H1 (cell line): Measurements from ENCODE around the gene JAKMIP1. TPM values are rescaled to one million over a fixed set of nuclear protein-coding genes. Genes with fewer than 3 reads are reported as not detected.

Experiments used
- CBX8 ChIP-seq: fragments of 300-800, 300-1000 bp; sonication (generic); IDR thresholded peaks from 2 replicates; pipeline ENCODE4 v1.7.1; 2016; ENCODE audit warnings: low read depth, low read length, borderline replicate concordance
- EP300 ChIP-seq, 2 experiments: IDR thresholded peaks; 1 replicate in 1 of 2; 2 replicates in 1 of 2; pipeline ENCODE4 v1.6.1; 2011 to 2012; ENCODE audit warnings: low read depth in 2 of 2, low read length in 2 of 2, mild to moderate bottlenecking in 2 of 2, borderline replicate concordance in 1 of 2, inconsistent platforms in 1 of 2, moderate library complexity in 1 of 2
- HDAC6 ChIP-seq: IDR thresholded peaks from one replicate; pipeline ENCODE4 v1.7.1; 2012; ENCODE audit warnings: low read depth, mild to moderate bottlenecking, inconsistent platforms, low read length, moderate library complexity
- JUND ChIP-seq: IDR thresholded peaks from 2 replicates; pipeline ENCODE4 v1.6.1; 2011; ENCODE audit warnings: mild to moderate bottlenecking, improper control_type of control experiment, low read length
- KDM1A ChIP-seq: fragments of 200-600, 300-600 bp; sonication (generic); IDR thresholded peaks from 2 replicates; pipeline ENCODE4 v1.7.1; 2016; ENCODE audit warnings: mild to moderate bottlenecking, low read length, borderline replicate concordance
- KDM4A ChIP-seq: IDR thresholded peaks from one replicate; pipeline ENCODE4 v1.7.1; 2012; ENCODE audit warnings: low read depth, mild to moderate bottlenecking, moderate library complexity, low read length, inconsistent platforms; ENCODE audit not compliant: severe bottlenecking
- KDM5A ChIP-seq: fragments of 200-600 bp; IDR thresholded peaks from 2 replicates; pipeline ENCODE4 v1.7.1; 2012; ENCODE audit warnings: mild to moderate bottlenecking, low read length, inconsistent platforms, mixed read lengths
- POLR2AphosphoS5 ChIP-seq: IDR thresholded peaks from 2 replicates; pipeline ENCODE4 v1.6.1; 2011; ENCODE audit warnings: low read depth, low read length
- RNF2 ChIP-seq: fragments of 200-900, 300-1000 bp; sonication (generic); IDR thresholded peaks from 2 replicates; pipeline ENCODE4 v1.7.1; 2016; ENCODE audit warnings: borderline replicate concordance, low read depth, mild to moderate bottlenecking, antibody characterized with exemption, low read length; ENCODE audit not compliant: poor library complexity, severe bottlenecking; ENCODE audit errors: missing control alignments
- polyA plus RNA-seq, 7 experiments: library from polyadenylated mRNA; depleted of rRNA in 3 of 7; stranded (reverse) in 5 of 7; unstranded in 2 of 7; fragments of >200 nt in 5 of 7; fragments of 200-250 nt in 2 of 7; gene quantifications; 1 replicate in 5 of 7; 2 replicates in 1 of 7; 4 replicates in 1 of 7; pipeline versions ENCODE4 v1.2.1 to v1.2.3, GENCODE V29; 2011 to 2013; ENCODE audit warnings: missing spikeins in 2 of 7, mixed read lengths in 2 of 7
- total RNA-seq: library from RNA; stranded (reverse); fragmentation: NEBNext Ultra II Directional; extraction: Animal tissue kit (Norgen Biotek cat#: 25700); gene quantifications from 2 replicates; pipeline ENCODE4 v1.2.1, GENCODE V29; 2021
- TF ChIP-seq, protein P1 (sequence below): fragments of 300-600 bp; sonication (generic); IDR thresholded peaks from 2 replicates; pipeline ENCODE4 v1.7.1; 2012; ENCODE audit warnings: low read length, moderate library complexity, mild to moderate bottlenecking, inconsistent platforms; ENCODE audit not compliant: insufficient replicate concordance

JAKMIP1 gene
- total and polyA plus RNA-seq, 2 of the 8 experiments (the other 6 are each of a cell fraction or from before 2014, with no cell fraction given): 2.5 to 4.4 TPM

GRCh38 chr4:5995901-5996623 lies 204.3 kb downstream of the JAKMIP1 start (continued):
- TF ChIP-seq, protein P1, sequence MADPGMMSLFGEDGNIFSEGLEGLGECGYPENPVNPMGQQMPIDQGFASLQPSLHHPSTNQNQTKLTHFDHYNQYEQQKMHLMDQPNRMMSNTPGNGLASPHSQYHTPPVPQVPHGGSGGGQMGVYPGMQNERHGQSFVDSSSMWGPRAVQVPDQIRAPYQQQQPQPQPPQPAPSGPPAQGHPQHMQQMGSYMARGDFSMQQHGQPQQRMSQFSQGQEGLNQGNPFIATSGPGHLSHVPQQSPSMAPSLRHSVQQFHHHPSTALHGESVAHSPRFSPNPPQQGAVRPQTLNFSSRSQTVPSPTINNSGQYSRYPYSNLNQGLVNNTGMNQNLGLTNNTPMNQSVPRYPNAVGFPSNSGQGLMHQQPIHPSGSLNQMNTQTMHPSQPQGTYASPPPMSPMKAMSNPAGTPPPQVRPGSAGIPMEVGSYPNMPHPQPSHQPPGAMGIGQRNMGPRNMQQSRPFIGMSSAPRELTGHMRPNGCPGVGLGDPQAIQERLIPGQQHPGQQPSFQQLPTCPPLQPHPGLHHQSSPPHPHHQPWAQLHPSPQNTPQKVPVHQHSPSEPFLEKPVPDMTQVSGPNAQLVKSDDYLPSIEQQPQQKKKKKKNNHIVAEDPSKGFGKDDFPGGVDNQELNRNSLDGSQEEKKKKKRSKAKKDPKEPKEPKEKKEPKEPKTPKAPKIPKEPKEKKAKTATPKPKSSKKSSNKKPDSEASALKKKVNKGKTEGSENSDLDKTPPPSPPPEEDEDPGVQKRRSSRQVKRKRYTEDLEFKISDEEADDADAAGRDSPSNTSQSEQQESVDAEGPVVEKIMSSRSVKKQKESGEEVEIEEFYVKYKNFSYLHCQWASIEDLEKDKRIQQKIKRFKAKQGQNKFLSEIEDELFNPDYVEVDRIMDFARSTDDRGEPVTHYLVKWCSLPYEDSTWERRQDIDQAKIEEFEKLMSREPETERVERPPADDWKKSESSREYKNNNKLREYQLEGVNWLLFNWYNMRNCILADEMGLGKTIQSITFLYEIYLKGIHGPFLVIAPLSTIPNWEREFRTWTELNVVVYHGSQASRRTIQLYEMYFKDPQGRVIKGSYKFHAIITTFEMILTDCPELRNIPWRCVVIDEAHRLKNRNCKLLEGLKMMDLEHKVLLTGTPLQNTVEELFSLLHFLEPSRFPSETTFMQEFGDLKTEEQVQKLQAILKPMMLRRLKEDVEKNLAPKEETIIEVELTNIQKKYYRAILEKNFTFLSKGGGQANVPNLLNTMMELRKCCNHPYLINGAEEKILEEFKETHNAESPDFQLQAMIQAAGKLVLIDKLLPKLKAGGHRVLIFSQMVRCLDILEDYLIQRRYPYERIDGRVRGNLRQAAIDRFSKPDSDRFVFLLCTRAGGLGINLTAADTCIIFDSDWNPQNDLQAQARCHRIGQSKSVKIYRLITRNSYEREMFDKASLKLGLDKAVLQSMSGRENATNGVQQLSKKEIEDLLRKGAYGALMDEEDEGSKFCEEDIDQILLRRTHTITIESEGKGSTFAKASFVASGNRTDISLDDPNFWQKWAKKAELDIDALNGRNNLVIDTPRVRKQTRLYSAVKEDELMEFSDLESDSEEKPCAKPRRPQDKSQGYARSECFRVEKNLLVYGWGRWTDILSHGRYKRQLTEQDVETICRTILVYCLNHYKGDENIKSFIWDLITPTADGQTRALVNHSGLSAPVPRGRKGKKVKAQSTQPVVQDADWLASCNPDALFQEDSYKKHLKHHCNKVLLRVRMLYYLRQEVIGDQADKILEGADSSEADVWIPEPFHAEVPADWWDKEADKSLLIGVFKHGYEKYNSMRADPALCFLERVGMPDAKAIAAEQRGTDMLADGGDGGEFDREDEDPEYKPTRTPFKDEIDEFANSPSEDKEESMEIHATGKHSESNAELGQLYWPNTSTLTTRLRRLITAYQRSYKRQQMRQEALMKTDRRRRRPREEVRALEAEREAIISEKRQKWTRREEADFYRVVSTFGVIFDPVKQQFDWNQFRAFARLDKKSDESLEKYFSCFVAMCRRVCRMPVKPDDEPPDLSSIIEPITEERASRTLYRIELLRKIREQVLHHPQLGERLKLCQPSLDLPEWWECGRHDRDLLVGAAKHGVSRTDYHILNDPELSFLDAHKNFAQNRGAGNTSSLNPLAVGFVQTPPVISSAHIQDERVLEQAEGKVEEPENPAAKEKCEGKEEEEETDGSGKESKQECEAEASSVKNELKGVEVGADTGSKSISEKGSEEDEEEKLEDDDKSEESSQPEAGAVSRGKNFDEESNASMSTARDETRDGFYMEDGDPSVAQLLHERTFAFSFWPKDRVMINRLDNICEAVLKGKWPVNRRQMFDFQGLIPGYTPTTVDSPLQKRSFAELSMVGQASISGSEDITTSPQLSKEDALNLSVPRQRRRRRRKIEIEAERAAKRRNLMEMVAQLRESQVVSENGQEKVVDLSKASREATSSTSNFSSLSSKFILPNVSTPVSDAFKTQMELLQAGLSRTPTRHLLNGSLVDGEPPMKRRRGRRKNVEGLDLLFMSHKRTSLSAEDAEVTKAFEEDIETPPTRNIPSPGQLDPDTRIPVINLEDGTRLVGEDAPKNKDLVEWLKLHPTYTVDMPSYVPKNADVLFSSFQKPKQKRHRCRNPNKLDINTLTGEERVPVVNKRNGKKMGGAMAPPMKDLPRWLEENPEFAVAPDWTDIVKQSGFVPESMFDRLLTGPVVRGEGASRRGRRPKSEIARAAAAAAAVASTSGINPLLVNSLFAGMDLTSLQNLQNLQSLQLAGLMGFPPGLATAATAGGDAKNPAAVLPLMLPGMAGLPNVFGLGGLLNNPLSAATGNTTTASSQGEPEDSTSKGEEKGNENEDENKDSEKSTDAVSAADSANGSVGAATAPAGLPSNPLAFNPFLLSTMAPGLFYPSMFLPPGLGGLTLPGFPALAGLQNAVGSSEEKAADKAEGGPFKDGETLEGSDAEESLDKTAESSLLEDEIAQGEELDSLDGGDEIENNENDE: no peak
- no peak for TF ChIP-seq RNF2
- TF ChIP-seq JUND: no peak
- no peak for TF ChIP-seq HDAC6
- TF ChIP-seq POLR2AphosphoS5: no peak
- no peak for TF ChIP-seq KDM1A
- TF ChIP-seq CBX8: no peak
- no peak for TF ChIP-seq KDM5A
- TF ChIP-seq KDM4A: no peak
- TF ChIP-seq EP300 (IDR thresholded peaks at IDR 0.05; ENCODE audit: borderline replicate concordance in 1 of 2, low read depth in 2 of 2, low read length in 2 of 2): no peak
